Lung microvascular endothelial cell (primary cell): Measurements from ENCODE around the gene SLC39A5. TPM values are rescaled to one million over a fixed set of nuclear protein-coding genes. Genes with fewer than 3 reads are reported as not detected.
A peak's percentile ranks its signal among the peaks of the same experiment; 100 is the strongest.

Experiments used
- DNase-seq, 2 donors: peaks; one replicate each; pipeline versions ENCODE4 v3.0.0 to v3.0.0-alpha.2; 2010; ENCODE audit warnings: low read depth in 2 of 2
- total RNA-seq: library from RNA; depleted of rRNA; stranded (reverse); fragments of >200 nt; gene quantifications from 2 replicates; pipeline ENCODE4 v1.2.1, GENCODE V29; 2014

The SLC39A5 gene
- total RNA-seq, 1 donor from 2014 or later = not detected

- no peak for DNase-seq
These were observed 16.0 kb upstream of the SLC39A5 start for GRCh38 chr12:56213878-56214277.

GRCh38 chr12:56216461-56216860, 13.4 kb upstream of the SLC39A5 start:
- no peak for DNase-seq

- no peak for DNase-seq
These were observed 10.0 kb upstream of the SLC39A5 start for GRCh38 chr12:56219840-56220239.

GRCh38 chr12:56220611-56221231, 9.1 kb upstream of the SLC39A5 start:
- peak; percentile 13 to 37 for DNase-seq

- peak; percentile 22 to 48 for DNase-seq
These were observed 8.6 kb upstream of the SLC39A5 start for GRCh38 chr12:56221232-56221756.

GRCh38 chr12:56221757-56222530, 7.9 kb upstream of the SLC39A5 start, which contains the start of gene RNF41:
Gene RNF41, minus strand, starts transcription at chr12:56221922. Its CDS starts 7,875 bp downstream, at chr12:56214047.
- DNase-seq = peak; percentile 92 to 99

- DNase-seq = no peak
These were observed 7.3 kb upstream of the SLC39A5 start for GRCh38 chr12:56222531-56222895.

GRCh38 chr12:56223571-56224101, 6.2 kb upstream of the SLC39A5 start:
- no peak for DNase-seq

GRCh38 chr12:56224102-56224701, 5.6 kb upstream of the SLC39A5 start, which contains the start of gene NABP2:
Gene NABP2, plus strand, starts transcription at chr12:56224342. Its CDS starts 515 bp downstream, at chr12:56224857.
- peak; percentile 95 to 99 for DNase-seq

- DNase-seq = no peak
These were observed 4.9 kb upstream of the SLC39A5 start for GRCh38 chr12:56224954-56225353.

GRCh38 chr12:56229082-56229481, 769 bp upstream of the SLC39A5 start:
- DNase-seq = no peak

GRCh38 chr12:56230432-56231183, 757 bp downstream of the SLC39A5 start:
- no peak for DNase-seq

- no peak for DNase-seq
These were observed 1.3 kb downstream of the SLC39A5 start for GRCh38 chr12:56231184-56231582.

GRCh38 chr12:56234746-56235436, 5.0 kb downstream of the SLC39A5 start:
- no peak for DNase-seq

- no peak for DNase-seq
These were observed 6.2 kb downstream of the SLC39A5 start for GRCh38 chr12:56236091-56236490.

- no peak for DNase-seq
These were observed 7.1 kb downstream of the SLC39A5 start for GRCh38 chr12:56236985-56237384.

GRCh38 chr12:56237552-56237951, 7.7 kb downstream of the SLC39A5 start:
- DNase-seq = no peak

- no peak for DNase-seq
These were observed 11.8 kb downstream of the SLC39A5 start for GRCh38 chr12:56241424-56242303.

- DNase-seq = no peak
These were observed 13.1 kb downstream of the SLC39A5 start for GRCh38 chr12:56242986-56243385.

- DNase-seq = no peak
These were observed 13.9 kb downstream of the SLC39A5 start for GRCh38 chr12:56243731-56244181.
